IPS DF 6.9 (cell line): Measurements from ENCODE around the gene PLXNA2.

ENCODE experiments used
- DNase-seq: peaks from one replicate; pipeline ENCODE4 v3.0.0-alpha.2; 2013; ENCODE audit warnings: low read depth, low spot score
- H3K27ac ChIP-seq: one replicate; pipeline ENCODE4 v1.5.1; 2013; ENCODE audit warnings: low read length, control low read depth
- H3K27me3 ChIP-seq: 2 replicates; pipeline ENCODE4 v1.6.1; 2013; ENCODE audit warnings: mild to moderate bottlenecking, low read length; ENCODE audit not compliant: control insufficient read depth, insufficient read depth
- H3K36me3 ChIP-seq: 2 replicates; pipeline ENCODE4 v1.6.1; 2013; ENCODE audit warnings: low read length; ENCODE audit not compliant: control insufficient read depth, insufficient read depth
- H3K4me1 ChIP-seq: 2 replicates; pipeline ENCODE4 v1.6.1; 2013; ENCODE audit warnings: low read length; ENCODE audit not compliant: control insufficient read depth, insufficient read depth
- H3K4me3 ChIP-seq: 2 replicates; pipeline ENCODE4 v1.5.1; 2013; ENCODE audit warnings: mild to moderate bottlenecking, low read length
- H3K9me3 ChIP-seq: 2 replicates; pipeline ENCODE4 v1.6.1; 2013; ENCODE audit warnings: low read length, inconsistent platforms; ENCODE audit not compliant: control insufficient read depth, insufficient read depth
- WGBS: extraction: QIAGEN DNeasy Blood & Tissue Kit; methylation state at CpG from one replicate; pipeline ENCODE4 v1.1.7; 2013; ENCODE audit warnings: mixed read lengths, missing lambda C conversion rate; ENCODE audit not compliant: insufficient read length, insufficient coverage; 5-methylcytosine and 5-hydroxymethylcytosine counted together

PLXNA2 gene

GRCh38 chr1:208276757-208277435 lies 32.7 kb upstream of the PLXNA2 start:
- no CpG with 5 or more reads among the region's 3 CpGs for WGBS
- Histone ChIP-seq H3K4me1 (peaks cover 5% of the 10 kb centered on the region; the same call in 1 of the 2 replicates), H3K36me3 (no peaks in the 10 kb centered on the region), H3K9me3 (no peaks in the 10 kb centered on the region), H3K27me3 (no peaks in the 10 kb centered on the region), H3K27ac (no peak overlapping the region), H3K4me3 (no peak overlapping the region)
- no peak for DNase-seq

GRCh38 chr1:208275083-208275482 lies 30.9 kb upstream of the PLXNA2 start:
- H3K4me3 ChIP-seq, result no peak overlapping the region
- H3K27ac ChIP-seq, result no peak overlapping the region
- no peaks in the 10 kb centered on the region for H3K36me3 ChIP-seq
- H3K4me1 ChIP-seq, result peaks cover 5% of the 10 kb centered on the region; the same call in 1 of the 2 replicates
- no peak for DNase-seq
- no peaks in the 10 kb centered on the region for H3K9me3 ChIP-seq
- H3K27me3 ChIP-seq, result no peaks in the 10 kb centered on the region
- no CpG with 5 or more reads among the region's 2 CpGs for WGBS

- H3K9me3 ChIP-seq, result no peaks in the 10 kb centered on the region
- no peaks in the 10 kb centered on the region for H3K27me3 ChIP-seq
- H3K4me1 ChIP-seq, result peaks cover 3% of the 10 kb centered on the region
- DNase-seq, result no peak
- no CpG with 5 or more reads among the region's 6 CpGs for WGBS
- H3K36me3 ChIP-seq, result no peaks in the 10 kb centered on the region
- no peak overlapping the region for H3K4me3 ChIP-seq
- no peak overlapping the region for H3K27ac ChIP-seq
These were observed 29.3 kb upstream of the PLXNA2 start for GRCh38 chr1:208273386-208274017.

- Histone ChIP-seq H3K36me3 (no peaks in the 10 kb centered on the region), H3K4me3 (no peak overlapping the region), H3K27me3 (no peaks in the 10 kb centered on the region), H3K4me1 (no peaks in the 10 kb centered on the region; the same call in 1 of the 2 replicates), H3K9me3 (no peaks in the 10 kb centered on the region), H3K27ac (no peak overlapping the region)
- no peak for DNase-seq
- no CpG with 5 or more reads among the region's 1 CpG for WGBS
These were observed 28.5 kb upstream of the PLXNA2 start for GRCh38 chr1:208272713-208273112.

- WGBS, result no CpG with 5 or more reads among the region's 2 CpGs
- no peaks in the 10 kb centered on the region for H3K27me3 ChIP-seq
- H3K4me1 ChIP-seq, result no peaks in the 10 kb centered on the region; the same call in 1 of the 2 replicates
- H3K4me3 ChIP-seq, result no peak overlapping the region
- no peaks in the 10 kb centered on the region for H3K9me3 ChIP-seq
- no peak for DNase-seq
- H3K27ac ChIP-seq, result no peak overlapping the region
- no peaks in the 10 kb centered on the region for H3K36me3 ChIP-seq
These were observed 28.1 kb upstream of the PLXNA2 start for GRCh38 chr1:208272311-208272710.

GRCh38 chr1:208271236-208271635 lies 27.1 kb upstream of the PLXNA2 start:
- DNase-seq, result no peak
- no CpG with 5 or more reads among the region's 3 CpGs for WGBS
- H3K9me3 ChIP-seq, result no peaks in the 10 kb centered on the region
- no peaks in the 10 kb centered on the region; the same call in 1 of the 2 replicates for H3K4me1 ChIP-seq
- no peak overlapping the region for H3K4me3 ChIP-seq
- H3K27me3 ChIP-seq, result no peaks in the 10 kb centered on the region
- H3K36me3 ChIP-seq, result no peaks in the 10 kb centered on the region
- H3K27ac ChIP-seq, result no peak overlapping the region

- Histone ChIP-seq H3K36me3 (no peaks in the 10 kb centered on the region), H3K27me3 (no peaks in the 10 kb centered on the region), H3K9me3 (no peaks in the 10 kb centered on the region), H3K27ac (no peak overlapping the region), H3K4me3 (no peak overlapping the region), H3K4me1 (no peaks in the 10 kb centered on the region; the same call in 1 of the 2 replicates)
- no peak for DNase-seq
- WGBS, result no CpG with 5 or more reads among the region's 2 CpGs
These were observed 26.5 kb upstream of the PLXNA2 start for GRCh38 chr1:208270651-208271141.

GRCh38 chr1:208269338-208269666 lies 25.1 kb upstream of the PLXNA2 start:
- H3K27ac ChIP-seq, result no peak overlapping the region
- H3K4me3 ChIP-seq, result no peak overlapping the region
- no peaks in the 10 kb centered on the region for H3K36me3 ChIP-seq
- H3K9me3 ChIP-seq, result no peaks in the 10 kb centered on the region
- no CpG with 5 or more reads among the region's 6 CpGs for WGBS
- H3K27me3 ChIP-seq, result no peaks in the 10 kb centered on the region
- no peak for DNase-seq
- no peaks in the 10 kb centered on the region; the same call in 1 of the 2 replicates for H3K4me1 ChIP-seq

- Histone ChIP-seq H3K36me3 (no peaks in the 10 kb centered on the region), H3K4me1 (no peaks in the 10 kb centered on the region; the same call in 1 of the 2 replicates), H3K9me3 (no peaks in the 10 kb centered on the region), H3K27me3 (no peaks in the 10 kb centered on the region), H3K27ac (no peak overlapping the region), H3K4me3 (no peak overlapping the region)
- DNase-seq, result no peak
- no CpG with 5 or more reads among the region's 9 CpGs for WGBS
These were observed 24.6 kb upstream of the PLXNA2 start for GRCh38 chr1:208268541-208269337.

- DNase-seq, result no peak
- Histone ChIP-seq H3K4me1 (no peaks in the 10 kb centered on the region; the same call in 1 of the 2 replicates), H3K27me3 (no peaks in the 10 kb centered on the region), H3K36me3 (no peaks in the 10 kb centered on the region), H3K9me3 (no peaks in the 10 kb centered on the region; the same call in 1 of the 2 replicates), H3K27ac (no peak overlapping the region), H3K4me3 (no peak overlapping the region)
- no CpG with 5 or more reads among the region's 3 CpGs for whole genome bisulfite sequencing
These were observed 21.3 kb upstream of the PLXNA2 start for GRCh38 chr1:208265525-208265924.
